Hindlimb muscle (tissue), 1 donor: ENCODE measurements around the gene CEP57L1. TPM values are rescaled to one million over a fixed set of nuclear protein-coding genes. Genes with fewer than 3 reads are reported as not detected.
A peak's percentile ranks its signal among the peaks of the same experiment; 100 is the strongest.

Experiments used
- DNase-seq: peaks from one replicate; pipeline ENCODE4 v3.0.0-alpha.2; 2013
- polyA plus RNA-seq: library from polyadenylated mRNA; unstranded; fragments of 120-200 nt; gene quantifications from one replicate; pipeline ENCODE4 v1.2.1, GENCODE V29; 2013; ENCODE audit not compliant: insufficient read length

CEP57L1 gene
- polyA plus RNA-seq: 18.5 TPM

DNA sequence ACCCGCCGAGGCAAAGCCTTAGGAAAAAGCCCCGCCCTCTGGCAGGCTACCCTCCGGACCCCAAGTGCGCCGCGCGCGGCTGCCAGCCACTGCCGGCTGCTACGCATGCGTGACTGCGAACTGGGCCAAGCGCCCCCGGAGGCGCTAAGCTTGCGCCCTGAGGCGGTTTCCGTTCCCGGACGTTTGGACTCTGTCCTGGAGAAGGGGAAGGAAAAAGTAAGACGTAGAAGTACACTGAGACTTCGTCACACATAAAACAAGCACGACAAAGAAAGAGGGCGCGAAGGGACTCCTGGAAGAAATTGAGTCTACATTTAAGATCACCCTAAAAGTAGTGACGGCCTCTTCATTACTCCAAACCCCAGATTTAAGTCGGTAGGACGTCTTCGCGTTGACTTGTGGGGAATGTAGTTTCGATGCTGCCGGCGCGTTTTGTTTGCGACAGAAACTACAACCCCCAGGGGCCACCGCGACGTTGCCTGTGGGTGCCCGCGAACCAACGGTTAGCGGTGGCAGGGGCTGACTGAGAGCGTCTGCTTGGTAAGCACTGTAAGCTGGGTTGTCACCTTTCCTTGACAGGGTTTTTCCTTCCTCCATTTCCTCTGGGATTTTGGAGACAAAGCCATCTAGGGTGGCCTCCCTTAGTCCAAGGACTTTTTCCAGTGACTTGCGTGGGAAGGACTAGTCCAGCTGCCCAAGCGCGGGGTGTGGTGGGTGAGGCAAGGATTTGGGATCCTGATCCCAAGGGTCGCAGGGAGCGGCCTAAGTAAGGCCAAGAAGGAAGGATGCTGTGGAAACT lies at the start of gene CEP57L1:
Gene CEP57L1 (plus strand): TSS at position 472 of the 799 bp plus-strand sequence. CDS start 49,715 bp downstream, outside the sequence.
- DNase-seq: peak; percentile 99

GRCh38 chr6:109048176-109048575 lies 47.1 kb upstream of the CEP57L1 start:
- no peak for DNase-seq

- no peak for DNase-seq
Observed at GRCh38 chr6:109048670-109049415, 46.5 kb upstream of the CEP57L1 start.

DNA sequence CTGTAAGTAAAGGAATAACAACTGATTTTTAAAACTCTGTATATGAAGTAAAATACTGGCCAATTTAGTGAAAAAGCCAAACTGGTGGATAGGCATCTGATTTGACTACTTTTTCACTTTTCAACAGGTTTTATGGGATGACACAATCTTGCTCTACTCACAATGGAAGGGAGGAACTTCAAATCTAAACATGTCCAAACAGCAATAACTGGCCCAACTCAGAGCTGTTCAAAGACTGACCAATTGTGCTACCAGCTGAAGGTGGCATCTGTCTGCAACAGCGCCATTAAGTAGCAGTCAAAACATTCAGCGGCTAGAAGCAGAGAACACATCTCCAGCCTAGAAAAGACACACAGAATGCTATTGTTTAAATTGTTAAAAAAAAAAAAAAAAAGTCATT lies 45.3 kb upstream of the CEP57L1 start:
- DNase-seq: no peak

- no peak for DNase-seq
Observed at GRCh38 chr6:109050447-109051102, 44.7 kb upstream of the CEP57L1 start.

DNA sequence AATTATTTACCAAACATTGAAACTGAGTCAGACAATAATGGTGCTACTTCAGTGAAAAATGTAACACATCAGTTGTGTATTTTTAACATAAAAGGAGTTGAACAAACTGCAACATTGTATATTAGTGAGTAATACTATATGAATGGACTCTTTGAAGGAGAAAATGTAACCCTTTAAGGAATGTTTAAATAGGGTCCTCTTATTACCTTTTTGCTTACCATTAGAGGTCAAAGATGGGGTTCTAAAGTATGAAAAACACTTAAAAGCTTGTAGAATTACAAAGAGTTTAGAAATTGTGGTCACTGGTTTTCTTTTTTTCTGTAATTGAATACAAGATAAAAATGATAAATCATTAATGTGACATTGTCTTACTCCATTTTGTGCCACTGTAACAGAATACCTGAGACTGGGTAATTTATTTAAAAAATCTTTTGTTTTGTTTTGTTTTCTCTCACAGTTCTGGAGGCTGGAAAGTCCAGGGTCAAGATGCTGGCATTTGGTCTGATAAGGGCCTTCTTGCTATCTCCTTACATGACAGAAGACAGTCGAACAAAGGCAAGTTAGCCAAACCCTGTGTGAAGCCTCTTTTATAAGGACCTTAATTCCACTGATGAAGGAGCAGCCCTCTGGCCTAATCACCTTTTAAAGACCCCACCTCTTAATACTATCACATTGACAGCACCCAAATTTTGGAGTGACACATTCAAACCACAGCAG lies 43.8 kb upstream of the CEP57L1 start:
- DNase-seq: no peak

DNA sequence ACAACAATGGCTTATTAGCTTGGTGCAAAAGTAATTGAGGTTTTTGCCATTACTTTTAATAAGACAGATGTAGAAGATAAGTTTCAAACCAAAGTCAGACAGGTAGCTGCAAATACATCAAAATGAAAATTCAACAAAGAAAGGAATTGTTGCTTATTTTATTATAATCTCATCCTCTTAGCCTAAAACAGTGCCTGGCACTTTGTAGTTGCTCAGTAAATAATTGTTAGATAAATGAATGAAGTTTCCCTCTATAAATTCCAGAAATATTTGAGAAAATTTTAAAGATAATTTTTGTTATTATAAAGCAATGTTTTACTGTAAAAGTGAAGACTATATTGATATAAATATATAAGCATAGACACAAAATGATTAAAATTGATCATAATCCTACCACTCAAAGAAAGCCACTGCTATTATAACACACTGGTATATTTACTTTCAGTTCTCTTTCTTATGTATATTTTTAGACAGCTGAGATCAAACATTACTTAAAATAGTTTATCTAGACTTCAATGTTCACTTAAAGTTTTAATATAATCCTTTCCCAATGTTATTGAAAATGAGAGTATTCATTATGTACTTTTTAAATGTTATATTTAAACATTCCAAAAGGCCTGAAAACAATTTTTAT lies 43.2 kb upstream of the CEP57L1 start:
- no peak for DNase-seq

GRCh38 chr6:109052852-109053251 lies 42.5 kb upstream of the CEP57L1 start:
- DNase-seq: no peak

DNA sequence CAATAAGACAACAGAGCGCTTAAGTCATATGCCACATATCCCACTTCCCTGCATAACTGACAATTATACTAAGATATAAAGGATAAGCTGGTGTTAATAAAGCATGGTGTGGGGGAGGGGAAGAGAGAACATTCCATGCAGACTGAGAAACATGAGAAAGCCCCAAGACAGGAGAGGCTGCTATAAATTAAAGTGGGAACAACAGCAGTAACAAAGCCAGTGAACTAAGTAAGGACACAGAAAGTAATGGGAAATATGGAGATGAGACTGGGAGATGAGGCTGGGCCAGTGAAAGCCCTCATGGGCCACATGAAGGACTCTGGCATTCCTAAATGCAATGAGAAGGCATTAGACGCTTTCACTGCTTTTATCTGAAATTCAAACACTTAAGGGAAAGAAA lies 42.0 kb upstream of the CEP57L1 start:
- DNase-seq: no peak

DNA sequence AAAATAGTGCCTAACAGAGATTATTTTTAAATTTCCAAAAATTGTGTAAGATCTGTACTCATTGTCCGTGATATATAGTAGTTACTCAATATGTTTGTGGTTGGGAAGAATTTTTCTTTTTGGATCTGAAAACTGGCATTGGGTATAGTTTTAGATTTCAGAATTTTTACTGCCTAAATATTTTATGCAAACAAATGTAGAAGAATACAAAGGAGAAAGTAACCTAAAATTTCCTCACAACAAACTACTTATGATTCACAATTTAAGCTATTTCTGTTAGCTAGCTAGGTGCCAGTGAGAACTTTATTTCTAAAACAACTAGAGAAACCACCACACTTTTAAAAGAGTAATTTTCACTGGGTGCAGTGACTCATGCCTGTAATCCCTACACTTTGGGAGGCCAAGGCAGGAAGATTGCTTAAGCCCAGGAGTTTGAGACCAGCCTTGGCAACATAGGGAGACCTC lies 39.5 kb upstream of the CEP57L1 start:
- DNase-seq: no peak

DNA sequence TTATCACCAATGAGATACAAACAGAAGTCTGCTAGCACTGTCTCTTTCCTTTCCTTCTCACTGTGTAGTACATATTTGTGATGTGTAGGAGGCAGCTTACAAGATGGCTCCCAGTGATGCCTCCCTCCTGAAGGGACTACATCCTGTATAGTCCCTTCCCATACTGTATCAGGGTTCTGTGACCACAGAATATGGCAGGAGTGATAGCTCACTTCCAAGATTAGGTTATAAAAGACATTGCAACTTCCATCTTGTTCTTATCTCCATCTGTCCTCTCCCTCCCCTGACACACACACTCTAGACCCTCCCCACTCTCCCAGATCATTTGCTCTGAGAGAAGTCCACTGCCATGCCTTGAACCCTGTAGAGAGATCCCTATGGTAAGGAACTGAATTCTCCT lies 38.6 kb upstream of the CEP57L1 start:
- no peak for DNase-seq

DNA sequence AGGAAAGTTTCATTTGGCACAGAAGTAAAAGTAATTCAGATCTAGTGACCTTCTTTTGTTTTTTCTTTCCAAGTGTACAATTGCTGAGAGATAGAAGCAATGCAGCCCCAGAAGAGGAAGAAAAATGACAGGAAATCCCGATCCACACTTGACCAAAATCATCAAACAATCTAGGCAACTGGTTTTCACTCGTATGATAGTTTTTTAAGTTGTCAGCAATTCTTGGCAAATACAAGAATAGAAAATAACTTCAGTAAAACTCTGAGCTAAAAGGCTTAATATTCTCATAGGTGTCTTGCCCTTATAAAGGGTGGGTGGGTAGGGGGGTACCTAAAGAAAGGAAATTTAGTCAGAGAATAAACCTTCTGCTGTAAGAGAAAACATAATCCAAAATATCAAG lies 36.7 kb upstream of the CEP57L1 start:
- DNase-seq: no peak

DNA sequence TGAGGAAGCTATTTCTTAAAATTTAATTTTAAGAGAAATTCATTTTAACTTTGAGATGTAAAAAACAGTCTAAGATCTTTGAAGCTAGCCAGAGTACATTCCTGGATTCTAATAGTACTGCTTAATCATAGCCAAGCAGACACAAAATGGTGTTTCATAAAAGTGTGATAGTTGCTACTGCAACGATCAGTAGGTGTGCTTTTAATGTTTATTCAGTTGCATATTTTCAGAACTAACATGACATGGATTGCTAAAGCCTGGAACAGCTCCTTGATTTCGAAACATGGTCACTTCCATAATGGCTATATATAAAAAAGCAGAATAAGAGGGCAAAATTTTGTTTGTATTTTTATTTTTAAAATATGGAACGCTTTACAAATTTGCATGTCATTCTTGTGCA lies 36.2 kb upstream of the CEP57L1 start:
- DNase-seq: no peak

GRCh38 chr6:109059571-109060021 lies 35.7 kb upstream of the CEP57L1 start:
- no peak for DNase-seq

DNA sequence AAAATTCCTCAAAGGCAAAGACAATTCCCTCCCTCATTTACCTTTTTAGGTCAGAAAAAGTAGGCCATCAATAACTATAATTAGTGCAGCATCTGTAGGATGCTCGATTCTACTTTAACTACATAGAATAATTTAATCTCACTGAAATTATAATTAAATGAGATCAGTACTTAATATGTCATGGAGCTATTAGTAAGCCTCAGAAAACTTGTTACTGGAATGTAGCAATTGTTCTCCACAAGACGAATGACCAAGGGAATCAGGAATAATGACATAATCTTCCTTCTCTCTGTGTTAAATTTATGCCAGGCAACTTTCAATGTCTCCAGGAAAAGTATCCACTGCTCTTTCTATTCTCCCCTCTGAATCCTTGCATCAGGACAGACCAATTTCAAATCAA lies 34.7 kb upstream of the CEP57L1 start:
- no peak for DNase-seq

- no peak for DNase-seq
Observed at GRCh38 chr6:109062216-109062615, 33.1 kb upstream of the CEP57L1 start.

GRCh38 chr6:109062767-109063352 lies 32.4 kb upstream of the CEP57L1 start:
- DNase-seq: no peak

DNA sequence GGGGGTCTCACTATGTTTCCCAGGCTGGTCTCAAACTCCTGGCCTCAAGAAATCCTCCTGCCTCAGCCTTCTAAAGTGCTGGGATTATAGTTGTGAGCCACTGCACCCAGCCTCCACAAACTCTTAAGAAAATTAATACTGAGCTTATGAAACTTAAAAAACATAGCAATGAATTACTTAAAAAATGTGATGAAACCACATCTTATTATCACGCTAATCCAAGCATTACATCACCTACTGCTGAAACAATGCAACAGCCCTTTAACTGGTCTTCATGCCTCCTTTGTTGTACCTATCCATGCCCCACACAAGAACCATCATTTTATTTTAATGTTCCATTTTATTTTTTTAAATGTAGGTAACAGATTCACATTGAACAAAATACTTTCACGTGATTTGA lies 25.6 kb upstream of the CEP57L1 start:
- no peak for DNase-seq

DNA sequence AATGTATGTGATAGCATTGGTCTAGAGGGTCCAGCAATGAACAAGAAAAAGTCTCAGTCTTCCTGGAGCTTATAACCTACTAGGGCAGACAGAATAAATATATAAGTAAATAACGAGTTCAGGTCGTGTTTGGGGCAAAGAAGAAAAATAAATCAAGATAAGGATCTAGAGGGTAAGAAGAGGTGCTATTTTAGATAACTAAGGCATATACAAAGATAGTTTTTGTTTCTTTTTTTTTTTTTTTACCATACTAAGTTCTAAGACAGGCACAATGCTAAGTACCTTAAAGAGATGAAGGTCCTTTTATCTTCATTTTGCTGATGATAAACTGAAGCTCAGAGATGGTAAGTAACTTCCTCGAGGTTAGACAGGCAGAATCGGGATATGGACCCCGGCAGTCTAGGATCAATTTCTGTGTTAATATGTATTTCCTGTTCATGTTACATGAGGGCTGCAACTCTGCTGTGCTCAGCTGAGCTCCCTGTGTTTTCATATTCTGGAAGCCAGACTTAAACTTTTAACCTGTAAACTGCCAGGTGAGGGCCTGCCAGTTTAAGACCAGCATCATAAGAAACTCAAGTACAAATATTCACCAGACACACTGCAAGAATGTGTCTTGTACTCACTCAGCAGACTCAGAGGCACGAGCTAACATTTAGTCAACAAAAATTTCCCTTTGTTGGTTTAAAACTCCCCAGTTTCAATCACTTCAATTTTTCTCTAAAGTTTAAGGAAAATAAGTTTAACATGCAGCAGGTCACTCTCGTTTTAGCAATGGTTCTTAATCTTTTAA lies 24.0 kb upstream of the CEP57L1 start:
- DNase-seq: no peak

DNA sequence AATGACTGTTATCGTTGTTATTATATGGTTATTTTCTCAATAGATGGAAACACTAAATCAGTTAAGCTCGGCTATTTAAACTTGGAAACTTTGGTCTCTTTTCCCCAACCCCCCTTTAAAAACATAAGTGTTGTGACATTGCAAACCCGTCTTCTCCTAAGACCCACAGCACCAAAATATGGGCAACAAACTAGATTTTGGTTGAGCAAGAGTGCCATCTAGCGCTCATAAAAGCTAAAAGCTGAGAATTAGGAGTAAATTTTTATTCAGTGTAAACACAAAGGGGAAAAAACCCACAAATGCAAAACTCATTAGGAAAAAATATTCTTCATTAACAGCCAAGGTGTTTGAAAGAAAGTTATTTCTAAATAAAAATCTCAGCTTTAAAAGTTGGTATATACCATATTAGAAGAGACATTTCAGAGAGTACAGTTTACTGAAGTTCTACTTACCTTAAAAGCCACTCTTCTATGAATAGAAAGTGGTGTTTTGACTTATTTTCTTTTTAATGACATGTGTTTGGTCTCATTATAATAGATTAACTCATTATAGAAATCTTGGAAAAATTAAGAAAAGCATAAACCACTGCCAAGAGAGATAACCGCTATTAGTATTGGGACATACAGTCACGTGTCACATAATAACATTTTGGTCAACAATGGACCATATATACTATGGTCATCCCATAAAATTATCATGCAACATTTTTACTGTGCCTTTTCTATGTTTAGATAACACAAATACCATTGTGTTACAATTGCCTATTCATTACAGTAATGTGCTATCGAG lies 21.8 kb upstream of the CEP57L1 start:
- peak; percentile 74 for DNase-seq
